Testis (tissue), 2 donors: ENCODE results near the gene KIFC3.

Source experiments
- POLR2A ChIP-seq: fragments of 450-650 bp; IDR thresholded peaks from one replicate; pipeline ENCODE4 v1.6.1; 2017; ENCODE audit warnings: antibody characterized with exemption, mild to moderate bottlenecking, moderate library complexity
- TF ChIP-seq, protein P1 (sequence below), 3 experiments: fragments of 450-650 bp in 2 of 3; fragments of 200-600 bp in 1 of 3; sonication (generic) in 1 of 3; IDR thresholded peaks; one replicate each; pipeline ENCODE4 v1.5.1; 2016 to 2019; ENCODE audit warnings: antibody characterized with exemption in 3 of 3, mild to moderate bottlenecking in 2 of 3, moderate library complexity in 1 of 3

- TF ChIP-seq, protein P1, sequence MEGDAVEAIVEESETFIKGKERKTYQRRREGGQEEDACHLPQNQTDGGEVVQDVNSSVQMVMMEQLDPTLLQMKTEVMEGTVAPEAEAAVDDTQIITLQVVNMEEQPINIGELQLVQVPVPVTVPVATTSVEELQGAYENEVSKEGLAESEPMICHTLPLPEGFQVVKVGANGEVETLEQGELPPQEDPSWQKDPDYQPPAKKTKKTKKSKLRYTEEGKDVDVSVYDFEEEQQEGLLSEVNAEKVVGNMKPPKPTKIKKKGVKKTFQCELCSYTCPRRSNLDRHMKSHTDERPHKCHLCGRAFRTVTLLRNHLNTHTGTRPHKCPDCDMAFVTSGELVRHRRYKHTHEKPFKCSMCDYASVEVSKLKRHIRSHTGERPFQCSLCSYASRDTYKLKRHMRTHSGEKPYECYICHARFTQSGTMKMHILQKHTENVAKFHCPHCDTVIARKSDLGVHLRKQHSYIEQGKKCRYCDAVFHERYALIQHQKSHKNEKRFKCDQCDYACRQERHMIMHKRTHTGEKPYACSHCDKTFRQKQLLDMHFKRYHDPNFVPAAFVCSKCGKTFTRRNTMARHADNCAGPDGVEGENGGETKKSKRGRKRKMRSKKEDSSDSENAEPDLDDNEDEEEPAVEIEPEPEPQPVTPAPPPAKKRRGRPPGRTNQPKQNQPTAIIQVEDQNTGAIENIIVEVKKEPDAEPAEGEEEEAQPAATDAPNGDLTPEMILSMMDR (IDR thresholded peaks at IDR 0.05) = no peak
- TF ChIP-seq POLR2A = no peak
These were observed 26.2 kb upstream of the KIFC3 start for GRCh38 chr16:57828272-57829161.
